CD4-positive, alpha-beta T cell treated with Interleukin-6 for 4 hours (primary cell): Measurements from ENCODE around the gene RGSL1.

Source experiments
- DNase-seq: peaks from one replicate; pipeline ENCODE4 v3.0.0-alpha.2; 2020; ENCODE audit warnings: mixed read lengths

RGSL1 gene

GRCh38 chr1:182450087-182450486, at the start of gene RGSL1:
Gene RGSL1 (plus strand): TSS chr1:182450146. CDS start chr1:182450166, 20 bp downstream.
- no peak for DNase-seq

- no peak for DNase-seq
These were observed 49.4 kb upstream of the RGSL1 start, which contains the start of gene TEDDM1 for GRCh38 chr1:182400567-182400966. Gene TEDDM1 (minus strand): TSS chr1:182400667. CDS start chr1:182400485, 182 bp downstream.

GRCh38 chr1:182404781-182405180, 45.2 kb upstream of the RGSL1 start:
- DNase-seq, result no peak

GRCh38 chr1:182405578-182405977, 44.4 kb upstream of the RGSL1 start:
- DNase-seq, result no peak

- DNase-seq, result no peak
These were observed 43.9 kb upstream of the RGSL1 start for GRCh38 chr1:182406012-182406411.

GRCh38 chr1:182407724-182408123, 42.2 kb upstream of the RGSL1 start:
- no peak for DNase-seq

- DNase-seq, result no peak
These were observed 41.4 kb upstream of the RGSL1 start for GRCh38 chr1:182408435-182409075.

- no peak for DNase-seq
These were observed 39.8 kb upstream of the RGSL1 start for GRCh38 chr1:182410138-182410537.

GRCh38 chr1:182410620-182411273, 39.2 kb upstream of the RGSL1 start:
- no peak for DNase-seq

GRCh38 chr1:182413486-182413885, 36.5 kb upstream of the RGSL1 start:
- DNase-seq, result no peak

- DNase-seq, result no peak
These were observed 36.0 kb upstream of the RGSL1 start for GRCh38 chr1:182413969-182414368.

GRCh38 chr1:182415789-182416188, 34.2 kb upstream of the RGSL1 start:
- DNase-seq, result no peak

- DNase-seq, result no peak
These were observed 23.2 kb upstream of the RGSL1 start for GRCh38 chr1:182426442-182427430.

- no peak for DNase-seq
These were observed 21.9 kb upstream of the RGSL1 start for GRCh38 chr1:182428043-182428442.

GRCh38 chr1:182430263-182431068, 19.5 kb upstream of the RGSL1 start:
- peak; percentile 27 for DNase-seq

- DNase-seq, result no peak
These were observed 18.7 kb upstream of the RGSL1 start for GRCh38 chr1:182431278-182431677.

GRCh38 chr1:182433580-182433979, 16.4 kb upstream of the RGSL1 start:
- no peak for DNase-seq

GRCh38 chr1:182438326-182438725, 11.6 kb upstream of the RGSL1 start:
- no peak for DNase-seq

- DNase-seq, result no peak
These were observed 8.2 kb upstream of the RGSL1 start for GRCh38 chr1:182441719-182442118.

- DNase-seq, result no peak
These were observed 7.6 kb upstream of the RGSL1 start for GRCh38 chr1:182442333-182442732.

- DNase-seq, result no peak
These were observed 5.4 kb upstream of the RGSL1 start for GRCh38 chr1:182444497-182444896.

- DNase-seq, result peak; percentile 34
These were observed 3.8 kb upstream of the RGSL1 start for GRCh38 chr1:182446033-182446669.
